Stimulated activated effector memory CD8-positive, alpha-beta T cell treated with anti-CD3 and anti-CD28 coated beads, Interleukin-12 subunit alpha, Interleukin-12 subunit beta, amount 100 ng/mL, for 72 hours (primary cell): Measurements from ENCODE around the gene PLEK2.

Source experiments
- ATAC-seq: fragments of 150-1000 bp; cut with Tn5 transposase; 2 replicates; pipeline ENCODE4 v1.10.0; 2021
- DNase-seq, 2 donors: peaks; one replicate each; pipeline ENCODE4 v3.0.0; 2021 to 2022; ENCODE audit warnings: low spot score in 2 of 2
- H3K27ac Mint-ChIP-seq: one replicate; pipeline ENCODE4 v1.8.0; 2022; ENCODE audit warnings: mild to moderate bottlenecking, mixed read lengths
- H3K36me3 Mint-ChIP-seq: one replicate; pipeline ENCODE4 v1.8.0; 2022; ENCODE audit warnings: mild to moderate bottlenecking, mixed read lengths
- H3K4me1 Mint-ChIP-seq: one replicate; pipeline ENCODE4 v1.8.0; 2022; ENCODE audit warnings: mixed read lengths
- H3K4me3 Mint-ChIP-seq: one replicate; pipeline ENCODE4 v1.8.0; 2022; ENCODE audit warnings: mild to moderate bottlenecking, mixed read lengths
- H3K9me3 Mint-ChIP-seq: one replicate; pipeline ENCODE4 v1.8.0; 2022; ENCODE audit warnings: mixed read lengths

Gene PLEK2

DNA sequence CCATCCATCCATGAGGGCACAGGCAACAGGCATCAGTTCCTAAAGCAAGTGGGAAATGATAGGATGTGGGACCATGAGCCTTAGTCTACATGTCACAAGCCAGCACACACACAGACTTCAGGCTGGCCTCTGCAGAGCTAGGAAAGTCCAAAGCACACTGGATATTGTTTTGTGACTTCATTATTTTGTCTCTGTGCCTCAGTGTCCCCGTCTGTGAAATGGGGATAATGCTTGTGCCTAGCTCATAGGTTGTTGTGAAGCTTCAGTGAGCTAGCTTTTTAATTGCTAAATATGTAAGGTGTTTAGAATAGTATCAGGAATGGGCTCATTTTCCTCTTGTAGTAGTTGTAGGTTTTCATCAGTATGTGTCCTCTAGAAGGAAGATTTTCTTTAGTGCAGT, 27.0 kb upstream of the PLEK2 start:
- H3K27ac Mint-ChIP-seq: no peak overlapping the region
- DNase-seq (no peak), ATAC-seq (no peak)
- no peaks in the 10 kb centered on the region for H3K9me3 Mint-ChIP-seq
- H3K36me3 Mint-ChIP-seq: no peaks in the 10 kb centered on the region
- no peaks in the 10 kb centered on the region for H3K4me1 Mint-ChIP-seq
- no peak overlapping the region for H3K4me3 Mint-ChIP-seq

DNA sequence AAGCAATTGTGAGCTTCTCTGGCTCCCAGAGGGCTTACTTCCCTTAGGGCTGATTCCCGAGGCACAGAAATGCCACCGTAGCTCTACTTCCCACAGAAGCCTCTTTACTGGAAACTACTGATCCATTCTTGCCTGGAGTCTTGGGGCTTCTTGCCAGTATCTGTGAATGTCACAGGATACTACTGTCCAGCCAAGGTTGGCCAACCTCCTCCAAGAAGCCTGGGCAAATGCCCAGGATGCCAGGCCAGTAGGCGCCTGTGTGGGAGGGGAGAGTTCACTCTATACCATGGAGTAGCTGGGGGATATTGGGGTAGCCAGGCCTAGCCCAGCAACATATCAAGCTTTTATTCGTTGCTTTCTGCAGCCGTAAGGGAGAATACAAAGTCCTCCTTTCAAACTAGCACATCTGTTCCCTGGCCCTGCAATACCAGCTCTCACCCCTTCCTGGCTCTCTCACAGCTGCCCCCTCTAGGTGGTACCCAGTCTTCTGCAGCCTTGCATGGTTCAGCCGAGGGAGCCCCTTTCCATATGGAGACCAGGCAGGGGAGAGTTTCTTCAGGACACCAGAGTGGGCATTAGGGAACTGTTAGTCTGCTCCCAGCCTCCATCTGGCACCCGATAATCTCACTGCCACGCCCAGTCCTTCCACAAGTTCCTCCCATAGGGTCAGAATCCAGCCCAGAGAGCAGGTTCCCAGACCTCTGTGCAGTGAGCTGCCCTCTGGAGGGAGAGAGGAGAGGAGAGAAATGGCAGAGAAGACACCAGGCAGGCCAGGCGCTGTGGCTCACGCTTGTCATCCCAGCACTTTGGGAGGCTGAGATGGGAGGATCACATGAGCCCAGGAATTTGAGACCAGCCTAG, 24.3 kb upstream of the PLEK2 start:
- DNase-seq (no peak), ATAC-seq (no peak)
- H3K4me3 Mint-ChIP-seq: no peak overlapping the region
- no peaks in the 10 kb centered on the region for H3K9me3 Mint-ChIP-seq
- H3K36me3 Mint-ChIP-seq: no peaks in the 10 kb centered on the region
- no peaks in the 10 kb centered on the region for H3K4me1 Mint-ChIP-seq
- H3K27ac Mint-ChIP-seq: no peak overlapping the region

DNA sequence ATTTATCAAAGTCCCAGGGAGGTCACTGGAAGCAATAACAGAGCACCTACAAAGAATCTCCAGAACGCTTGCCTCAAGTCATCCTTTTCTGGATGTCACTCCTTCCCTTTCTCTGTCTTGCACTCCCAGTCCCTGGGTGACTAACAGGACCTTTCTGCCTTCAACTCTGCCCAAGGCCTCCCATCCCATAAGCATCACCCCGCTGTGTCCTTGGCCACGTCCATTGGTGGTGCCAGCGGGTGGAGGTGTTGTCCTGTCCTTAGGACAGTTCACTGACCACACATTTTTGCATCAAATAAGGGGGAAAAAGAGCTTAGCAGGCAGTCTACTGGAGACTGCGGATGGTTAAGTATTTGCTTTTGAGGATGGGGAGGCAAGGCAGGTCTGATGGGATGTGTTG, 23.6 kb upstream of the PLEK2 start:
- Mint-ChIP-seq H3K36me3 (no peaks in the 10 kb centered on the region), H3K4me3 (no peak overlapping the region), H3K9me3 (no peaks in the 10 kb centered on the region), H3K27ac (no peak overlapping the region), H3K4me1 (no peaks in the 10 kb centered on the region)
- ATAC-seq (no peak), DNase-seq (no peak)

DNA sequence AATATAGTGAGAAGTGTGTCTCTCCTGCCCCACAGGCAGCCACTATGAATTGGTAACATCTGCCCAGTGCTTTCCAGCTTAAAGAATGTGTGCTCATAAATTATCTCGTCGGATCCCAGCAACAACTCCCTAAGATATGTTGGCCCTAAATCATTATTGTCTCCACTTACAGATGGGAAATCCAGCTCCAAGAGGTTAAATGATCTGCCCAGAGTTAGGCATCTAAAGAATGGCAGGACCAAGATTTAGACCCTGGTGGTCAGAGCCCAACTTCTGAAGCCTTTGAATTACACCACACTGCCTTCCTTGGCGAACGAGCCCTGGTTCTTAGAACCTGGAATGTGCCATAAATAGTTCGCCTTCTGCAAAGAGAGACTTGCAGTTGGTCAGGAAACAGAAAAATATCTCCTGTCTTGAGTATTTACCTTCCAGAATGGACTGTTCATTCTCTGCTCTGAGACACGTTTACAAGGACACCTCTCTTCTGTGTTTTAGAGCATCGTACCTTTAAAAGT, 20.1 kb upstream of the PLEK2 start:
- DNase-seq (no peak), ATAC-seq (no peak)
- Mint-ChIP-seq H3K27ac (no peak overlapping the region), H3K4me1 (no peaks in the 10 kb centered on the region), H3K9me3 (no peaks in the 10 kb centered on the region), H3K4me3 (no peak overlapping the region), H3K36me3 (no peaks in the 10 kb centered on the region)

DNA sequence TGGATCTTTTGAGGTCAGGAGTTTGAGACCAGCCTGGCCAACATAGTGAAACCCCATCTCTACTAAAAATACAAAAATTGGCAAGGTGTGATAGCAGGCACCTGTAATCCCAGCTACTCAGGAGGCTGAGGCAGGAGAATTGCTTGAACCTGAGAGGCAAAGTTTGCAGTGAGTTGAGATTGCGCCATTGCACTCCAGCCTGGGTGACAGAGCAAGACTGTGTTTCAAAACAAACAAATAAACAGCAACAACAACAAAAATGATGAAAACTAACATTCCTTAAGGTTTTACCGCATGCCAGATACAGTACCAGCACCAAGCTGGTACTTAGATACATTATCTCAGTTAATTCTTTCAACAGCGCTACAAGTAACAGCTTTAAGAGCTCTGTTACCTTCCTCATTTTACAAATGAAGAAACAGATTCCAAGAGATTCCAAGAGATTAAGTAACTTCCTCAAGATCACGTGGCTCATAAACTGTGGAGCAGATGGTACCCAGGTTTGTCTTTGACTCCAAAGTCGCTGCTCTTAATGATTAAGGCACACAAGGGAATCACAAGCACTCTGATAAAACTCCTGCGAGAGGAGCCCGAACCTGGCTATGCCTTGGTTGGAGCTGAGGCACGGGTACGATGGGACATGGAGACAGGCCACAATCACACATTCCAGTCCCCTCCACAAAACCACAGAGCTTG, 17.7 kb upstream of the PLEK2 start:
- no peak for ATAC-seq
- Mint-ChIP-seq H3K36me3 (no peaks in the 10 kb centered on the region), H3K9me3 (no peaks in the 10 kb centered on the region), H3K27ac (no peak overlapping the region), H3K4me1 (peaks cover 5% of the 10 kb centered on the region), H3K4me3 (no peak overlapping the region)
- DNase-seq: no peak

DNA sequence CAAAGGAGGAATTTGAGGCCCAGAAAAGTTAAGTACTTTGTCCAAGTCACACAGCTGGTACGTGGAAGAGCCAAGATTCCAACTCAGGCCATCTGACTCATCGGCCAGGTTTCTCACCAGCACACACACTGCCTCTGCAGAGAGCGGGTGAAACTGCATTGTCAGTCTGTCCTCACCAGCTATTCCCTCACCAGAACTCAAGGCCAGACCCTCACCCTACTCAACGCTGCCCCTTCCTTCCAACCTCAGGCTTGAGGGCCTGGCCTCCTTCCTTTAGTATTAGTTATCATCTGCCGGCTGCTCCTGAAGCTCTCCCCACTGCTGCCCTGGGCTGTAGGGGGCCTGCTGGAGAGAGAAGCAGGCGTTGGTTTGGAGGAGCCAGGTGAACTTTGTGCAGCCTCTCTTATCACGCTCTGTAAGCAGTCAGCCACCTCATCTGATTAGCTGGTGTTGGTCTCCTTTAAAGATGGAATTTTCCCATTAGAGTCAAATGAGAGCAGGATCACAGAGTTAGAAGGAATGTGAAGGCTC, 16.6 kb upstream of the PLEK2 start:
- Mint-ChIP-seq H3K4me1 (peaks cover 5% of the 10 kb centered on the region), H3K27ac (no peak overlapping the region), H3K36me3 (no peaks in the 10 kb centered on the region), H3K4me3 (no peak overlapping the region), H3K9me3 (no peaks in the 10 kb centered on the region)
- DNase-seq (no peak), ATAC-seq (no peak)

DNA sequence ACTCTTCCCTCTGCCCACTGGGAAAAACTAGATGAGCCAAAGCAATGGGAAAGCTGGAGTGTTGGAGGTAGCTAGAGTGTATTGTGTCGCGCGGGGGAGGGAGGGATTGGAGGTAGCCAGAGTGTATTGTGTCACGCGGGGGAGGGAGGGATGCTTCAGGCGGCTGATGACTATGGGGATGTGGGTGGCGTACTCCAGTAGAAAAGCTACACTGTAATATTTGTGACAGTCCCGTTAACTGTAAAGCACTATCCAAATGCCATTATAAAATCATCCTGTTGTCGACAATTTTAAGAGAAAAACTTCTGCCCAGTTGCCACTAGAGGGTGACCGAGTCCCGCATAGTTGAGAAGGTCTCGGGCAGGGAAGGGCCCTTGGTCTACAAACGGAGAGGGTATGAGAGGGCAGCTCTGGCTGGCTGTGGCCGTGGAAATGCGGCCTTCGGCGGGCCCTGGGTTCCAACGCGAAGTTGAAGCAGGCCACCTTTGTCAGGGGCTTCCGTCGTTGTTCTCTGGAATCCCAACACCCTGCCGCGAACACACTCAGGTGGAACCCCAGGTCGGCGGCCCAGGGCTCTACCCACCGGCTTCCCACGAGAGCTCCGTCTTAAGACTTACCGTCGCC, 15.1 kb upstream of the PLEK2 start:
- H3K36me3 Mint-ChIP-seq: no peaks in the 10 kb centered on the region
- peaks cover 5% of the 10 kb centered on the region for H3K4me1 Mint-ChIP-seq
- H3K27ac Mint-ChIP-seq: no peak overlapping the region
- DNase-seq: peak; percentile 36 to 79
- no peak overlapping the region for H3K4me3 Mint-ChIP-seq
- no peaks in the 10 kb centered on the region for H3K9me3 Mint-ChIP-seq
- ATAC-seq: peak; percentile 83

DNA sequence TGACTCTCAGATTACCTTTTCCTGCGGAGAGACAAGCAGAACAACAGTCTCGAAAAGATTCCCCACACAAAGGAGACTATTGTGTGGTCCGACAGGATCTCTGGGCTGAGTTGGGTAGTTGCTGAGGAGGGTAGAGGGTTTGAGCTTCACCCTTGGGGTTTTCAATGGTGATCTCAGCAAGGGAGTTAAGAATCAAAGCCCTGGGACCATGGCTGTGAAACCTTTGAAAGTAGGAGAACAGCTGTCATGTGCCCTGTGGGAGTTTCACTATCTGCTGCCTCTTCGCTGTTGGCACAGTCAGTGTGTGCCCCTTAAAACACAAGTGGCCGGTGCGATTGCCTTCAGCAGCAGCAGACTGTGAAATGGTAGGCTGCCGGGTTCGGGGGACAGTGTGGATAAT, 14.2 kb upstream of the PLEK2 start:
- peaks cover 5% of the 10 kb centered on the region for H3K4me1 Mint-ChIP-seq
- ATAC-seq: no peak
- no peaks in the 10 kb centered on the region for H3K9me3 Mint-ChIP-seq
- no peaks in the 10 kb centered on the region for H3K36me3 Mint-ChIP-seq
- no peak overlapping the region for H3K27ac Mint-ChIP-seq
- no peak overlapping the region for H3K4me3 Mint-ChIP-seq
- no peak for DNase-seq

DNA sequence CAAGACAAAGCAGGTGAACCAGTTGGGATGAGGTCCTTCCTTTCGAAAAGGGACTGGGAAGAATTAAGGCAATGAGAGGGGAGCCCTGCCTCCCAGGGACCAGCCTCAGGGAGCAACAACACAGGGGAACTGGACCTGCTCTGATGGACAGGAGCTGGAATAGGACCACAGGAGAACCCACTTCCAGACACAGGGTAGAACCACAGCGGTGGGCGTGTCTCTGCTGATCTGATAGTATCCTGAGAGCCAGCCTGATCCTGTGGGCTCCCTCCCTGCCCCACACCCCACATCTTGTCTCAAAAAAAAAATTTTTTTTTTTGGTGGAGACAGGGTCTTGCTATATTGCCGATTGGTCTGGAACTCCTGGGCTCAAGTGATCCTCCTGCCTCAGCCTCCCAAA, 13.6 kb upstream of the PLEK2 start:
- Mint-ChIP-seq H3K9me3 (no peaks in the 10 kb centered on the region), H3K27ac (no peak overlapping the region), H3K4me3 (no peak overlapping the region), H3K36me3 (no peaks in the 10 kb centered on the region), H3K4me1 (peaks cover 5% of the 10 kb centered on the region)
- DNase-seq (no peak), ATAC-seq (no peak)

DNA sequence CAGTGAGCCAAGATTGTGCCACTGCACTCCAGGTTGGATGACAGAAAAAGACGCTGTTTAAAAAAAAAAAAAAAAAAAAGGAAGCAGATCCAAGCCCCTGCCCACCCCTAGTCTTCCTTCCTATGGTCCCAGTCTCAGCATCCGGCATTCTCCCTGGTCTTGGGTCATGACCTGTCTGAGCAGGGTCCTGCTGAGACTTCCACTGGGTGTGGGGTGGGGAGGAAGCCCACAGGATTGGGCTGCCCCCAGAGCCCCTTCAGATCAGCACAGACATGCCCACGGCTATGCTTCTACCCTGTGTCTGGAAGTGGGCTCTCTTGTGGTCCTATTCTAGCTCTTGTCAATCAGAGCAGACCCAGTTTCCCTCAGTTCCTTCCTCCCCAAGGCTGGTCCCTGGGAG, 12.6 kb upstream of the PLEK2 start:
- no peak overlapping the region for H3K4me3 Mint-ChIP-seq

DNA sequence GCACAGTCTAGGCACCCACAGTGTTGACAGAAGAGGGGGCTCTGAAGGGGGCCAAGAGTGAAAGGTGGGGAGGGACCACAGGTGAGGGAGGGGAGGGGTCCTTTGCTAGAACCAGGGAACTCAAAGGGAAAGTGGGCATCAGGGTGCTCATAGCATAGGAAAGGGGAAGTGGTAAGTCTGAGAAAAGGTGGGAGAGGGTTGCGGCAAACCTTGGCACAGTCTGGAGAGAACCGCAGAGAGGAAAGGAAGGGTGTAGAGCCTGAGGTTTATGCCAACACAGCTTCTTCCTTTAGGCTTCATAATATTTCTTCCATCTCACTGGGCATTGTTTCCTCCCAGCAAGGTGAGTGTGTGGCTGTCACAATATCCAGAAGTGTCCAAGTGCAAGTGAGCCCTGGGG, 11.5 kb upstream of the PLEK2 start:
- DNase-seq (no peak), ATAC-seq (no peak)
- H3K27ac Mint-ChIP-seq: no peak overlapping the region
- H3K4me3 Mint-ChIP-seq: no peak overlapping the region
- H3K36me3 Mint-ChIP-seq: no peaks in the 10 kb centered on the region
- H3K9me3 Mint-ChIP-seq: no peaks in the 10 kb centered on the region
- H3K4me1 Mint-ChIP-seq: peaks cover 5% of the 10 kb centered on the region

More for the DNA sequence above, 12.6 kb upstream of the PLEK2 start:
- DNase-seq (no peak), ATAC-seq (no peak)
- Mint-ChIP-seq H3K36me3 (no peaks in the 10 kb centered on the region), H3K9me3 (no peaks in the 10 kb centered on the region), H3K4me1 (peaks cover 5% of the 10 kb centered on the region), H3K27ac (no peak overlapping the region)

DNA sequence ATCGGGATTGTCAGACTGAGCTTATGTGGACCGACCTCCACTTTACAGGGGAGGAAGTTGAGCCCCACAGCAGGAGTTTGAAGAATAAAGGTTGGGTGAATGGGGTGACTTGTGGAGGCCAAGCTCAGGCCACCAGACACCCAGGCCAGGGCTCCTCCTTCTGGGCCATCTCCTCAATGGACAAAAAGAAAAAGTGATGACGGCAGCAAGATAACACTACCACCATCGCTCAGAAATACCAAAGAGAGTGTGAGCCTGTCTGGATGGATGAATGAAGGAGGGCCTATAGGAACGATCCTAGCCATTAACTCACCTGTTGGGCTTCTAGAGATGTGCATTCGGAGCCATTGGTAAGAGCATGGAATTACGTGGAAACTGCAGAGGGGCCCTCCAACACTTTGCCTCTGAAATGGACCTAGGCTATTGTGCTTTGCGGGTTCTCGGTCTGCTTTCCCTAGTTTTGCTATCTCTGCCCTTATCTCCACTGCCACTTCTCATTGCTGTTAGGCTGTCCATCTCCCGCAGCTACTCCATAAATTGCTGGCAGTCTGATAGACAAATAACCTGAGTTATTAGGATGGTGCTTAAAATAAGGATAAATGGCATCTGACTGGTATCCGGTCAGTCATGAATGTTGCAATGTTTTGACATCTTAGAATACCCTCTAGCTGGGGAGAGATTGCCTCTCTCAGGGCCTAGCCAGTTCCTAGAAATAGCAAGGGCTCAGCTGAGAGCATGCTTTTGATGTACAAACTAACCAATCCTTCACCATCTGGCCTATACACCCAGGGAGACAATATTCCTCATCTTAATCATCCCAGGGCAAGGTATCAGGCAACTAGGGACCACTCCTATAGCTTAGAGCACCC, 9.6 kb upstream of the PLEK2 start:
- H3K4me3 Mint-ChIP-seq: no peak overlapping the region
- H3K27ac Mint-ChIP-seq: no peak overlapping the region
- ATAC-seq (no peak), DNase-seq (no peak)
- H3K9me3 Mint-ChIP-seq: no peaks in the 10 kb centered on the region
- peaks cover under 1% of the 10 kb centered on the region for H3K4me1 Mint-ChIP-seq
- H3K36me3 Mint-ChIP-seq: no peaks in the 10 kb centered on the region

DNA sequence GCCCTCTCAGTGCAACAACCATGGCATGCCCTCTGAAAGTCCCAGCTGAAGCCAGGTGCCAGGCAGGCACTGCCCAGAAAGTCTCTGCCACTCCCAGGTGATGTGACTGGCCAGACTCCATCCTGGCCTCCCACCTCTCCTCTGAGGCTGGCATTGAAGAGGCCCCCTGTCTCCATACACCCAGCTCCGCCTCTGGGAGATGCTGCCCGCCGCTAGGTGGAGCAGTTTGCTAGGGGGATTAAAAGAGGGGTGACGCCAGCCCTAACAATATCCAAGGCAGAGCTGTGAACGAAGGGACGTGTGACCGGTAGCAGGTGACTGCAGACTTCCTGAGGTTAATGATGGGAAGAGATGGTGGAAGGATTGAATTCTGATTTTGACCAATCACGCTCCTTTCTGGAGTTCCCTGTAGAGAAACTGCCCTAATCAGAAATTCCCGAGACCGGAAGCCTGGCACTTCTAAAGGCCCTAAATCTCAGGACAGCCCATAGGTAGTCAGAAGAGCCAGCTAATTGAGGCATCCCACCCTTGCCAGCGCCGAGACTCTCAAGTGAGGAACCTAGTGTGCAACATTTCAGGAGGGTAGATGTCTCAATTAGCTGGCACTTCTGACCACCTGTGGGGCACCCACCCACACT, 8.3 kb upstream of the PLEK2 start:
- H3K9me3 Mint-ChIP-seq: no peaks in the 10 kb centered on the region
- H3K27ac Mint-ChIP-seq: no peak overlapping the region
- no peaks in the 10 kb centered on the region for H3K36me3 Mint-ChIP-seq
- H3K4me1 Mint-ChIP-seq: no peaks in the 10 kb centered on the region
- no peak overlapping the region for H3K4me3 Mint-ChIP-seq
- ATAC-seq (peak; percentile 66), DNase-seq (peak; percentile 27 to 66)

DNA sequence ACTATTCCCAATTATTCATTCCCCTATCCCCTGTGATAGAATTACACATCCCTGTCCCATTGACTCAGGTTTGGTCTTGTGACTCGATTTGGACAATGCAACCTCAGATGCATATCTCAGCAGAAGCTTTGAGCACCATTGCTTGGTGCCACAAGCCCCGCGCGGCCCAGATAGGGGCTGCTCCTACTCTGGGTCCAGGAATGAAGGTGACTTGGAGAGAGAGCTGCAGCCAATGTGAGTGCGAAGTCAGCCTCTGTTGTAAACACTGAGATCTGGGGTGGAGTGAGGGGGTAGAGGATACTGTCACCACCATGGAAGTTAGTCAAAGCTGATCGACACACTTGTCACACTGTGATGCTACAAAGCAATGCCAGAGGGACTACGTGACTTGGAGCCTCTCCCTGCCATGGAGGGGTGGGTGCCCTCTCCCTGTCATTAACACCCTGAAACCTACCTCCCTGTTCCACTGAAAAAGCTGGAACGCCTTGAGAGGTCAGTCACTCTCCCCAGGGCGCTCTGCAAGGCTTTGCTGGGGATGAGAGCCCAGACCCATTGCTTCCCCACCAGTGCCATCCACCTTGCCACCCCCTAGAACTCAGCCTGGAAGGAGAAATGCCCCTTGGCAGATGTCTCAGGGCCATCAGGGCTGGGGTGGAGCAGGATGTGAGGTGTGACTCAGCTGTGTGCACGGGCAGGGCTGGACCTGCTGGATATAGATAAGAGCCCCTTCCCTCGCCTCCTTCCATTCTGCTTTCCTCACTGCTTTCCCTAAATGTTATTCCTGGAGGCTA, 6.6 kb upstream of the PLEK2 start:
- Mint-ChIP-seq H3K4me1 (peaks cover 8% of the 10 kb centered on the region), H3K36me3 (no peaks in the 10 kb centered on the region), H3K27ac (no peak overlapping the region), H3K4me3 (no peak overlapping the region), H3K9me3 (no peaks in the 10 kb centered on the region)
- DNase-seq: no peak
- no peak for ATAC-seq
